ENCODE results near the gene CHD2.

GRCh38 chr15:93005133-93005532 lies 105.0 kb downstream of the CHD2 start:
- TF ChIP-seq CTCF (conservative IDR thresholded peaks at IDR 0.05; ENCODE audit: low read length) (no peak), EZH2phosphoT487 (IDR thresholded peaks at IDR 0.05; ENCODE audit: borderline replicate concordance) (no peak)

Data from Loucy (cell line).